ENCODE data around the gene RAMACL.
"Not testable (repeated sequence)": the region's sequence is repeated elsewhere in the genome, so short reads cannot be mapped to it uniquely, and the experiment has no call there.

RAMACL gene

DNA sequence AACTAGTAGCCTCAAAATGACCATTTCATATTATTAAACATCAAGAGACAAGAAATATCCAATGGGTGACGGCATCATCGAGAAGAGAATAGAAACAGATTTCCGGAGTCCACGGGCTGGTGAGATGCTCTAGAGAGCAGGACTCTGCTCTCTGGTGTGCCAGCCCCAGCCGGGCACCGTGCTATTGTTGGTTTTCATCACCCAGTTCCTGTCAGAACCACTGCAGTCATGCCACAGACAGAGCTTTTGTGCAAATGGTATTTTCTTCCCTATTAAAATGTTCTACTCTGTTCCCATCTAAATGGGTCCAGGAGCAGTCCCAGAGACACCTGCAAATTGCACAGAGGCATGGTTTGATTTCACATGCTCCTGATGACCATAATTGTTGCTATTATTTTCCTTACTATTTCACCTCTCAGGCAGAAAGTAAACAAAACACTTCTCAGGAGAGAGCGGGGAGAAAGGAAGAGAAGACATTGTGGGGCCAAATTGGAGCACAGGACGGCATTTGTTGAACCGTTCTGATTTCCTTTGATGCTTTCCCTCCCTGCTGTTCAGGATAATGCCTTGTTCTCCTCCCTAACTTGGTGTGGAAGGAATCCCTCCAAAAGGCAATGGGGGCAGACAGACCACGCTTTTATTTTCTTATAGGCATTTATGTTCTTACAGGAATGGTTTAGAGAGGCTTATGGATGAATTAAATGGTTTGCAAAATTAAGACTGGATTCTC lies 11.4 kb upstream of the RAMACL start:
- DNase-seq (ENCODE audit: low read depth in 1 of 2, low spot score in 1 of 2) = no peak

- DNase-seq (ENCODE audit: low read depth in 1 of 2, low spot score in 1 of 2) = no peak
These were observed 10.5 kb upstream of the RAMACL start for GRCh38 chr6:166596776-166597507.

GRCh38 chr6:166595949-166596348 lies 9.5 kb upstream of the RAMACL start:
- no peak for DNase-seq (ENCODE audit: low read depth in 1 of 2, low spot score in 1 of 2)

GRCh38 chr6:166595061-166595780 lies 8.7 kb upstream of the RAMACL start:
- DNase-seq (ENCODE audit: low read depth in 1 of 2, low spot score in 1 of 2) = no peak

GRCh38 chr6:166592821-166593220 lies 6.3 kb upstream of the RAMACL start:
- DNase-seq (ENCODE audit: low read depth in 1 of 2, low spot score in 1 of 2) = no peak

DNA sequence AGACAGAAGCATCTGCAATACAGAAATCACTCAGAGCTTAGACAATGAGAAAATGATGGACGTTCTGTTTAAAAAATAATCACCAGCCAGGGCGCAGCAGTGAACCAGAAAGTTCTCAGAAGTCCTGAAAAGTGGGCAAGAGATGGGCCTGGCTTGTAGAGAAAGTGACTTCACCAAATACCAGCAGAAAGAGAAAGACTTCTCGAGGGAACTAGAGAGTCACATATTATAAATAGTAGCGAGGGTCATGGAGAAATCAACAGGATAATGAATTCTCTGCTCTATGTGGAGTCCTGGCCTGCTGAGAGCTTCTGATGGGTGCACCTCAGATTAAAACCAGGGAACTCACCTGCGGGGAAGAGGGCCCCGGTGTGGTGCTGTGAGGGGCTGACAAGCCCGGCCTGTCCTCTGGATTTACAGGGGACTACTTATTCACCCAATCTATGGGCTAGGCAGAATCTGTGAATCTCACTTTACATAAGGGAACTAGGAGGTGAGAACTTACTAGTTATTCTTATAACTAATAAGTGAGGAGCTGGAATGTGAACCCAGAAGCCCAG lies 5.6 kb upstream of the RAMACL start:
- DNase-seq (ENCODE audit: low read depth in 1 of 2, low spot score in 1 of 2) = no peak

DNA sequence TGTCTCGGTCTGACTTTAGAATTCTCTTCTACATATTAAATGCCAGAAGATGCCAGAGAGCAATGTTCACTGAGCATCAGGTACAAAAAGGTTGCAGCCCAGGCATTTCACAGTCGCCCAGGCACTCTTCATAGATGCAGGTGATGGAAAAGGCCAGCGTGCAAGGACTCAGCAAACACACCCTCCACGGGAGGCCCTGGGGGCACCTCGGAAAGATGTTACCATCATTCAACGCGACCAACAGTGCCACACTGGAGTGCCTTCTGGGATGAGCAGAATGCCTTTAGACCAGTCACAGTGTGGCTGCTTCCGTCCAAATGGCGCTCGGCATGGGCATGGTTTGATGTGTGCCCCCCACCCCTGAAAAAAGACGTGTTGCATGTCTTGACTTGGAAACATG lies 4.5 kb upstream of the RAMACL start:
- no peak for DNase-seq (ENCODE audit: low read depth in 1 of 2, low spot score in 1 of 2)

GRCh38 chr6:166589786-166590574 lies 3.5 kb upstream of the RAMACL start:
- no peak for DNase-seq (ENCODE audit: low read depth in 1 of 2, low spot score in 1 of 2)

- no peak for DNase-seq (ENCODE audit: low read depth in 1 of 2, low spot score in 1 of 2)
These were observed 2.9 kb upstream of the RAMACL start for GRCh38 chr6:166589337-166589731.

GRCh38 chr6:166588691-166589336 lies 2.3 kb upstream of the RAMACL start:
- no peak for DNase-seq (ENCODE audit: low read depth in 1 of 2, low spot score in 1 of 2)

- DNase-seq (ENCODE audit: low read depth in 1 of 2, low spot score in 1 of 2) = no peak
These were observed 1.3 kb upstream of the RAMACL start for GRCh38 chr6:166587631-166588413.

GRCh38 chr6:166584853-166585429 lies 1.5 kb downstream of the RAMACL start:
- no peak for DNase-seq (ENCODE audit: low read depth in 1 of 2, low spot score in 1 of 2)

- no peak for DNase-seq (ENCODE audit: low read depth in 1 of 2, low spot score in 1 of 2)
These were observed 2.3 kb downstream of the RAMACL start for GRCh38 chr6:166584155-166584554.

DNA sequence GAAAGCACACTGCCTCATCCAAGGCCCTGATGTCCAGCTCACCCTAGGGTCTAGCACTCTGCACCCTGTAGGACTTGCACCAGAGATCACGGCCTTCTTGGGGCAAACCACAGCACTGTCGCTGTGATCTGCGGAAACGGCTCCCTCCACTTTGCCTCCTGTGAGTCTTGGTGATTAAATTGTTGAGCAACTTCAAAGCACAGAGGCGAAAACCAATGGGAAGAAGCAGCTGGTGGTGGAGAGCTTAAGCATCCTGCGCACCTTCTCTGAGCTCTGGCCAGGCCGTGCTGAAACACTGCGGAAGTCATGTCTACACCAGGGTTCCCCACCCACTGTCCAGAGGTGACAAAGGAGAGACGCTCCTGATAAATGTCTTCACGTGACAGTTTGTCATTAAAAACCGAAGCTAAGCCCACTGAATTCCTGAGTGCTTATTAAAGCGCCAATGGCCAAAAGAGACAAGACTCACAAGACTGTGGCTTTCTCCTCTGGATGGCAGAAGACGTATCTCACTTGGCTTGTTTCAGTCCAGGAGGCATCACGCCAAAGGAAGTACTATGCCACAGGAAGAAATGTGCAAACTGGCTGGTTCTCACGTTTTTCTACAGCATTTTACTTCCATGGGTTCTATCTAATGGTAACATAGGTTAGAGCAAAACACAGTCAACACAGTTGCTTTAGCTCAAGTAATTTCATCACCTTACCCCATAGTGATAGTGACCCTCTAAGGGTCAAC lies 3.1 kb downstream of the RAMACL start:
- no peak for DNase-seq (ENCODE audit: low read depth in 1 of 2, low spot score in 1 of 2)

- DNase-seq (ENCODE audit: low read depth in 1 of 2, low spot score in 1 of 2) = no peak
These were observed 4.2 kb downstream of the RAMACL start for GRCh38 chr6:166582258-166582657.

- DNase-seq (ENCODE audit: low read depth in 1 of 2, low spot score in 1 of 2) = not testable (repeated sequence)
These were observed 4.7 kb downstream of the RAMACL start for GRCh38 chr6:166581801-166582200.

- no peak for DNase-seq (ENCODE audit: low read depth in 1 of 2, low spot score in 1 of 2)
These were observed 5.4 kb downstream of the RAMACL start for GRCh38 chr6:166581091-166581511.

Data from activated CD4-positive, alpha-beta T cell treated with anti-CD3 and anti-CD28 coated beads, Interleukin-2, amount 50 U/mL, for 24 hours (primary cell).